Posterior cingulate gyrus (tissue), 11 donors: Measurements from ENCODE around the gene AGAP3.

Experiments used
- DNase-seq, 10 donors: peaks; one replicate each; pipeline versions ENCODE4 v3.0.0 to v3.0.0-alpha.2; 2020 to 2021; ENCODE audit warnings: mixed read lengths in 3 of 10
- intact Hi-C: fragments of 100-400 bp; cut with DNase I; formaldehyde crosslinking; loops from one replicate; pipeline ENCODE4 v1.15.1; 2023

AGAP3 gene

GRCh38 chr7:151192002-151192539 is 105.8 kb downstream of the AGAP3 start:
- intact Hi-C loops, result no loop called here

GRCh38 chr7:151193203-151193978 is 107.1 kb downstream of the AGAP3 start:
- intact Hi-C loops, result no loop called here

More at GRCh38 chr7:151192002-151192539, 105.8 kb downstream of the AGAP3 start:
- peak in 2 of 10 donors; percentile 74 for DNase-seq

More at GRCh38 chr7:151193203-151193978, 107.1 kb downstream of the AGAP3 start:
- peak in 2 of 10 donors; percentile 44 to 67 for DNase-seq
